ENCODE results near the gene ACP7.

Gene ACP7

DNA sequence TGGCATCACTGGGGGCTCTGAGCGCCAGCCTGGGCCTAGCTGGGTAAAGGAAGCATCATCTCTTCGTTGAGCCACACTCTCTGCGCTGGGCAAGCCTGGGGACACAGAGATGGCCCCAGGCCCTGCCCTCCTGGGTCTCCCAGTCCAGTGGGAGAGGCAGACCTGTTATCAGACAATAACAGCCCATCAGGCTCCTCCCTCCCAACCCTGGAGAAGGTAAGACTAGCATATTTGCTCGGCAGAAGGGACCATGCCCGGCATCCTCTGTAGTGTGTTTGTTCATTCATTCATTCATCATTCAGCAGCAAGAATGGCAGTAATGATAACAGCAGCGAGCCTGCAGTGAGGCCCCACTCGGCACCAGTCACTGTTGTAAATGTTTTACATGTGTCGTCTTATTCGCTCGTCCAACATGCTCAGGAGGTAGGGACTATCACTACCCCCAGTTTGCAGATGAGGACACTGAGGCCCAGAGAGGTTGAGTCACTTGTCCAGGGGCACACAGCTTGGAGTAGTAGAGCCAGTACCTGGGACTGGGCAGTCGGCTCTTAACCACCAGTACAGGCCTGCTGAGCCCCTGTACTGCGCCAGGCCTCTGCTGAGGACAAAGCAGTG is 74.6 kb downstream of the ACP7 start:
- H3K27me3 ChIP-seq (ENCODE audit: control insufficient read depth, insufficient read depth, low read length), result no peaks in the 10 kb centered on the region
- H3K27ac ChIP-seq (ENCODE audit: low read length), result no peak overlapping the region
- H3K4me3 ChIP-seq (ENCODE audit: low read length), result no peak overlapping the region
- peaks cover 20% of the 10 kb centered on the region for H3K4me1 ChIP-seq (ENCODE audit: control insufficient read depth, insufficient read depth, low read length)
- no CpG with 5 or more reads among the region's 12 CpGs for WGBS (ENCODE audit: insufficient coverage, insufficient read length)
- no peaks in the 10 kb centered on the region for H3K36me3 ChIP-seq (ENCODE audit: control insufficient read depth, insufficient read depth, low read length)
- no peak for DNase-seq (ENCODE audit: low read depth, low spot score)
- H3K9me3 ChIP-seq (ENCODE audit: control insufficient read depth, insufficient read depth, low read length), result no peaks in the 10 kb centered on the region

DNA sequence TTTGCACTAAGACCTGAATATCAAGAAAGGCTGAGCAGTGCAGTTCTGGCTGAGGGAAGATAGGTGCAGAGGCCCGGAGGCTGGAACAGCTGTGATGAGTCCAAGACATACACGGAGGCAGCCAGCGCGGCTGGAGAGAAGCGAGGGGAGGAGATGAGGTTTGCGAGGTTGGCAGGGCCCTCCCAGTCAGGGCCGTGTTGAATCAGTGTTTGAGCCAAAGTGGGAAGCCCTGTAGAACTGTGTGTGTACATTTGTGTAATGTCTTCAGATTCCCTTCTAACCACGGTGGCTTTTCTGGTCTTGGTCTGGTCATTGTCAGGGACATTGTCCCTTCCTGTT is 76.3 kb downstream of the ACP7 start:
- H3K4me1 ChIP-seq (ENCODE audit: control insufficient read depth, insufficient read depth, low read length), result peaks cover 9% of the 10 kb centered on the region
- WGBS (ENCODE audit: insufficient coverage, insufficient read length), result no CpG with 5 or more reads among the region's 8 CpGs
- H3K27ac ChIP-seq (ENCODE audit: low read length), result no peak overlapping the region
- H3K36me3 ChIP-seq (ENCODE audit: control insufficient read depth, insufficient read depth, low read length), result no peaks in the 10 kb centered on the region
- H3K9me3 ChIP-seq (ENCODE audit: control insufficient read depth, insufficient read depth, low read length), result no peaks in the 10 kb centered on the region
- H3K27me3 ChIP-seq (ENCODE audit: control insufficient read depth, insufficient read depth, low read length), result no peaks in the 10 kb centered on the region
- no peak for DNase-seq (ENCODE audit: low read depth, low spot score)
- no peak overlapping the region for H3K4me3 ChIP-seq (ENCODE audit: low read length)
